ENCODE results near the gene LRGUK.

The LRGUK gene

DNA sequence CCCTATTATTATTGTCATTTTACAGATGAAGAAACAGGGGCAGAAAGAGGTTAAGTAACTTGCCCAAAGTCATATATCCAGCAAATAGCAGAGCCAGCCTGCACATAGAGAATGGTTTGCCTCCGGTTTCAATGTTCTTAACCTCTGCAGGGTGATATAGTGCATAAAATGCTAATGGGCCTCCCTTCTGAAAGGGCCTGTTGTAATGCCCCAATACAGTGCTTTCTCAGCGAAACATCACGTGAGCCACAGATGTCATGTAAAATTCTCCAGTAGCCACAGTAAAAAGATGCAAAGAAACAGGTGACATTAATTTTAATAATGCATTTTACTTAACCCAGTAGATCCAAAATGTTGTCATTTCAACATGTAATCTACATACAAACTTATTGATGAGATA, 38.1 kb downstream of the LRGUK start:
- Histone ChIP-seq H3K4me1 (ENCODE audit: control insufficient read depth, insufficient read depth, low read length) (no peaks in the 10 kb centered on the region), H3K4me3 (ENCODE audit: low read depth, low read length) (no peak overlapping the region), H3K36me3 (ENCODE audit: control insufficient read depth in 2 of 2, insufficient read depth in 1 of 2, low read length in 2 of 2) (no peaks in the 10 kb centered on the region), H3K9me3 (ENCODE audit: control insufficient read depth, insufficient read depth, low read depth, low read length) (no peaks in the 10 kb centered on the region), H3K27ac (ENCODE audit: extremely low read depth, low read depth, low read length) (no peak overlapping the region)
- TF ChIP-seq, protein P1, sequence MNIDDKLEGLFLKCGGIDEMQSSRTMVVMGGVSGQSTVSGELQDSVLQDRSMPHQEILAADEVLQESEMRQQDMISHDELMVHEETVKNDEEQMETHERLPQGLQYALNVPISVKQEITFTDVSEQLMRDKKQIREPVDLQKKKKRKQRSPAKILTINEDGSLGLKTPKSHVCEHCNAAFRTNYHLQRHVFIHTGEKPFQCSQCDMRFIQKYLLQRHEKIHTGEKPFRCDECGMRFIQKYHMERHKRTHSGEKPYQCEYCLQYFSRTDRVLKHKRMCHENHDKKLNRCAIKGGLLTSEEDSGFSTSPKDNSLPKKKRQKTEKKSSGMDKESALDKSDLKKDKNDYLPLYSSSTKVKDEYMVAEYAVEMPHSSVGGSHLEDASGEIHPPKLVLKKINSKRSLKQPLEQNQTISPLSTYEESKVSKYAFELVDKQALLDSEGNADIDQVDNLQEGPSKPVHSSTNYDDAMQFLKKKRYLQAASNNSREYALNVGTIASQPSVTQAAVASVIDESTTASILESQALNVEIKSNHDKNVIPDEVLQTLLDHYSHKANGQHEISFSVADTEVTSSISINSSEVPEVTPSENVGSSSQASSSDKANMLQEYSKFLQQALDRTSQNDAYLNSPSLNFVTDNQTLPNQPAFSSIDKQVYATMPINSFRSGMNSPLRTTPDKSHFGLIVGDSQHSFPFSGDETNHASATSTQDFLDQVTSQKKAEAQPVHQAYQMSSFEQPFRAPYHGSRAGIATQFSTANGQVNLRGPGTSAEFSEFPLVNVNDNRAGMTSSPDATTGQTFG (tag by site-specific recombination; IDR thresholded peaks at IDR 0.05; ENCODE audit: borderline replicate concordance) = no peak
- TF ChIP-seq ZNF654 (tag by site-specific recombination; IDR thresholded peaks at IDR 0.05; ENCODE audit: low read depth) (no peak), ZNF19 (tag by site-specific recombination; IDR thresholded peaks at IDR 0.05; ENCODE audit: low read depth) (no peak)
- POLR2A ChIA-PET = no interaction called here
- CTCF ChIA-PET = no interaction called here

DNA sequence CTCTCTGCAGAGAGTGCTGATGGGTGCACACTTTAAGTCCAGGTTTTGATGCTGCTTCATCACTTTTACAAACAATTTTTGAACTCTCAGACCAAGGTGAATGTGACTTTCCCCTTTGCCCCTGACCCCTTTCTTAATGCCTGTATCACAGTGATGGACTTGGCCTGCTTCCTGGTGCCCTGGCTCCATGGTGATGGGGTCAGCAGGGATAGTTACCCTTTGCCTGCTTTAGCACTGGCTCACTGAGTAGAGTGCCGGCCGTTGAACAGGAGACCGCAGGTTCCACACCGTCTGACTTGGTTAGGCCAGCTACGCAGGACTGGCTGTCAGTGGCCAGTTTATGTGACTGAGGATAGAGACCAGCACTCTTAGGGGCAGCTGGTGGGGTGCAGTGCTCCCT, 40.1 kb downstream of the LRGUK start:
- Histone ChIP-seq H3K4me1 (ENCODE audit: control insufficient read depth, insufficient read depth, low read length) (no peaks in the 10 kb centered on the region), H3K9me3 (ENCODE audit: control insufficient read depth, insufficient read depth, low read depth, low read length) (no peaks in the 10 kb centered on the region), H3K27ac (ENCODE audit: extremely low read depth, low read depth, low read length) (no peak overlapping the region), H3K36me3 (ENCODE audit: control insufficient read depth in 2 of 2, insufficient read depth in 1 of 2, low read length in 2 of 2) (no peaks in the 10 kb centered on the region), H3K4me3 (ENCODE audit: low read depth, low read length) (no peak overlapping the region)
- CTCF ChIA-PET = no interaction called here
- POLR2A ChIA-PET = no interaction called here
- TF ChIP-seq ZNF768 (tag by site-specific recombination; IDR thresholded peaks at IDR 0.05) (no peak), ZNF214 (tag by site-specific recombination; IDR thresholded peaks at IDR 0.05; ENCODE audit: borderline replicate concordance) (no peak), EGR2 (tag by site-specific recombination; IDR thresholded peaks at IDR 0.05; ENCODE audit: low read depth) (no peak), ZNF211 (tag by site-specific recombination; IDR thresholded peaks at IDR 0.05; ENCODE audit: low read depth) (no peak), ZBTB10 (tag by site-specific recombination; IDR thresholded peaks at IDR 0.05) (no peak), GLI4 (tag by site-specific recombination; IDR thresholded peaks at IDR 0.05) (no peak), SP3 (tag by site-specific recombination; IDR thresholded peaks at IDR 0.05) (no peak), ZNF561 (tag by site-specific recombination; IDR thresholded peaks at IDR 0.05; ENCODE audit: borderline replicate concordance) (no peak), ZNF645 (tag by site-specific recombination; IDR thresholded peaks at IDR 0.05) (no peak), ZSCAN30 (tag by site-specific recombination; IDR thresholded peaks at IDR 0.05) (no peak), ZNF514 (tag by site-specific recombination; IDR thresholded peaks at IDR 0.05) (no peak), ZNF398 (tag by site-specific recombination; IDR thresholded peaks at IDR 0.05) (no peak), SP7 (tag by site-specific recombination; IDR thresholded peaks at IDR 0.05) (no peak), ZNF426 (tag by site-specific recombination; IDR thresholded peaks at IDR 0.05) (no peak), FEZF1 (tag by site-specific recombination; IDR thresholded peaks at IDR 0.05) (no peak), RBAK (tag by site-specific recombination; IDR thresholded peaks at IDR 0.05) (no peak), ZNF433 (tag by site-specific recombination; IDR thresholded peaks at IDR 0.05; ENCODE audit: low read depth) (no peak), SALL2 (tag by site-specific recombination; IDR thresholded peaks at IDR 0.05; ENCODE audit: borderline replicate concordance) (no peak), ZNF654 (tag by site-specific recombination; IDR thresholded peaks at IDR 0.05; ENCODE audit: low read depth) (no peak)
- TF ChIP-seq, protein P2, sequence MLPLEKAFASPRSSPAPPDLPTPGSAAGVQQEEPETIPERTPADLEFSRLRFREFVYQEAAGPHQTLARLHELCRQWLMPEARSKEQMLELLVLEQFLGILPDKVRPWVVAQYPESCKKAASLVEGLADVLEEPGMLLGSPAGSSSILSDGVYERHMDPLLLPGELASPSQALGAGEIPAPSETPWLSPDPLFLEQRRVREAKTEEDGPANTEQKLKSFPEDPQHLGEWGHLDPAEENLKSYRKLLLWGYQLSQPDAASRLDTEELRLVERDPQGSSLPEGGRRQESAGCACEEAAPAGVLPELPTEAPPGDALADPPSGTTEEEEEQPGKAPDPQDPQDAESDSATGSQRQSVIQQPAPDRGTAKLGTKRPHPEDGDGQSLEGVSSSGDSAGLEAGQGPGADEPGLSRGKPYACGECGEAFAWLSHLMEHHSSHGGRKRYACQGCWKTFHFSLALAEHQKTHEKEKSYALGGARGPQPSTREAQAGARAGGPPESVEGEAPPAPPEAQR (tag by site-specific recombination; IDR thresholded peaks at IDR 0.05) = no peak

Measured in HEK293 (cell line).